ENCODE data around the gene LTBP1. TPM values are rescaled to one million over a fixed set of nuclear protein-coding genes. Genes with fewer than 3 reads are reported as not detected.
"Not testable (repeated sequence)": the region's sequence is repeated elsewhere in the genome, so short reads cannot be mapped to it uniquely, and the experiment has no call there.

LTBP1 gene
- total and polyA plus RNA-seq, 2 experiments from 2014 or later = 35.6 to 68.9 TPM

GRCh38 chr2:33230842-33231241 is 284.1 kb downstream of the LTBP1 start:
- DNase-seq (ENCODE audit: low spot score) = no peak
- H3K27ac ChIP-seq = no peak overlapping the region
- H2AFZ ChIP-seq = no peak overlapping the region
- H4K20me1 ChIP-seq (ENCODE audit: insufficient read depth, poor library complexity, severe bottlenecking) = peaks cover 3% of the 10 kb centered on the region
- WGBS (ENCODE audit: low lambda C conversion rate, missing lambda C conversion rate) = 84% methylated on average over 7 of the region's 7 CpGs
- H3K9me2 ChIP-seq (replicated peaks; ENCODE audit: insufficient read depth) = no peaks in the 10 kb centered on the region
- peaks cover 4% of the 10 kb centered on the region for H3K9me3 ChIP-seq (ENCODE audit: low read depth)
- H3K4me3 ChIP-seq = no peak overlapping the region
- TF ChIP-seq EZH2 (IDR thresholded peaks at IDR 0.05; ENCODE audit: borderline replicate concordance) (no peak), EZH2phosphoT487 (IDR thresholded peaks at IDR 0.05; ENCODE audit: low read depth, severe bottlenecking, unreplicated experiment) (no peak)
- TF ChIP-seq, protein P1, sequence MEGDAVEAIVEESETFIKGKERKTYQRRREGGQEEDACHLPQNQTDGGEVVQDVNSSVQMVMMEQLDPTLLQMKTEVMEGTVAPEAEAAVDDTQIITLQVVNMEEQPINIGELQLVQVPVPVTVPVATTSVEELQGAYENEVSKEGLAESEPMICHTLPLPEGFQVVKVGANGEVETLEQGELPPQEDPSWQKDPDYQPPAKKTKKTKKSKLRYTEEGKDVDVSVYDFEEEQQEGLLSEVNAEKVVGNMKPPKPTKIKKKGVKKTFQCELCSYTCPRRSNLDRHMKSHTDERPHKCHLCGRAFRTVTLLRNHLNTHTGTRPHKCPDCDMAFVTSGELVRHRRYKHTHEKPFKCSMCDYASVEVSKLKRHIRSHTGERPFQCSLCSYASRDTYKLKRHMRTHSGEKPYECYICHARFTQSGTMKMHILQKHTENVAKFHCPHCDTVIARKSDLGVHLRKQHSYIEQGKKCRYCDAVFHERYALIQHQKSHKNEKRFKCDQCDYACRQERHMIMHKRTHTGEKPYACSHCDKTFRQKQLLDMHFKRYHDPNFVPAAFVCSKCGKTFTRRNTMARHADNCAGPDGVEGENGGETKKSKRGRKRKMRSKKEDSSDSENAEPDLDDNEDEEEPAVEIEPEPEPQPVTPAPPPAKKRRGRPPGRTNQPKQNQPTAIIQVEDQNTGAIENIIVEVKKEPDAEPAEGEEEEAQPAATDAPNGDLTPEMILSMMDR (IDR thresholded peaks at IDR 0.05; ENCODE audit: poor library complexity) = no peak
- no peaks in the 10 kb centered on the region for H3K36me3 ChIP-seq (replicated peaks; ENCODE audit: insufficient read depth, low read depth)
- H3K27me3 ChIP-seq = no peaks in the 10 kb centered on the region
- no peaks in the 10 kb centered on the region for H3K4me1 ChIP-seq (ENCODE audit: insufficient read depth)
- no peaks in the 10 kb centered on the region for H3K79me2 ChIP-seq
- H3K4me2 ChIP-seq = no peak overlapping the region

GRCh38 chr2:33235559-33235958 is 288.8 kb downstream of the LTBP1 start:
- 100% methylated on average over 1 of the region's 1 CpG for WGBS (ENCODE audit: low lambda C conversion rate, missing lambda C conversion rate)
- not testable (repeated sequence) for H2AFZ ChIP-seq; H3K4me3 ChIP-seq; H3K27me3 ChIP-seq; H3K9me2 ChIP-seq (replicated peaks; ENCODE audit: insufficient read depth); H3K4me1 ChIP-seq (ENCODE audit: insufficient read depth); H3K36me3 ChIP-seq (replicated peaks; ENCODE audit: insufficient read depth, low read depth); DNase-seq (ENCODE audit: low spot score); H3K79me2 ChIP-seq; H4K20me1 ChIP-seq (ENCODE audit: insufficient read depth, poor library complexity, severe bottlenecking); H3K4me2 ChIP-seq; H3K9me3 ChIP-seq (ENCODE audit: low read depth); H3K27ac ChIP-seq

DNA sequence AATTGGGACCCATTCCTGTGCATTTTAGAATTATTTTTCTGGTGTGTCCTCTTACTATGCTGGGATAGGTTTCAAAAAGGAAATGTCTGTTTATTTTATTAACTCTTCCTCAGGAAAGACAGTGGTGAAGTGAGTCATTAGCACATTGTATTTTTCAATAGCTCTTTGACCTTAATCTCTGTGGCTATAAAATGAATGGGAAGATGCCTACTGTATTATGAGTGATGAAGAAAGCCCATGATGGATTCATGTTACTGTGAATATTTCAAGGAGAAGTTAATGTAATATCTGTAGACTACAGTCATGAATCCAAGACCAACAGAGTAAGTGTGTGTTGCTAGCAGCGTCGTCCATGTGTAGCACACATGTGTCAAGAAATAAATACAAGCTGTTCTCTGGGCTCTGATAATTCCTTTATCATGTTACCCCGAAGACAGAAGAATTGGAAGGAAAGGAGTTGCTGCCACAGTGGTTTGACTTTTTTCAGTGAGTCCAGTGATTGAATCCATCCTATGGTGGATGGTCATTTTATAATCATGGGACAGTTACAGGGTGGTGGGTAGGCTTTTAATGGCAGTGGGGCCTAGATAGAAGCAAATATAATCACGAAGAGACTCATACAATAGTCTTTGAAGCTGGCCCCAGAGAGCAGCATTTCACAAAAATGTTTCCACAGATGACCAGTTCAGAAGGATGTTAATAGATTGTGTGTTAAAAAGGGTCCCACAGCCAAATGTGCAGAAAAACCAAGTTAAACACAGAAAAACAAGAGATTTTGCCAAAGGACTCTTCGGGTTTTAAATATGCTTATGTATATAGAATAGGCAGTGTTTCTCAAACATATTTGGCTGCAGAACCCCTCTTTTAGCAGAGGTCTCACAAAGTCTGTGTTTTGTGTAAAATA is 290.0 kb downstream of the LTBP1 start:
- TF ChIP-seq EZH2 (IDR thresholded peaks at IDR 0.05; ENCODE audit: borderline replicate concordance) (no peak), EZH2phosphoT487 (IDR thresholded peaks at IDR 0.05; ENCODE audit: low read depth, severe bottlenecking, unreplicated experiment) (no peak)
- TF ChIP-seq, protein P1 (IDR thresholded peaks at IDR 0.05; ENCODE audit: poor library complexity) = no peak
- DNase-seq (ENCODE audit: low spot score) = no peak
- Histone ChIP-seq H3K4me3 (no peak overlapping the region), H3K4me1 (ENCODE audit: insufficient read depth) (no peaks in the 10 kb centered on the region), H3K9me2 (replicated peaks; ENCODE audit: insufficient read depth) (no peaks in the 10 kb centered on the region), H3K27ac (no peak overlapping the region), H2AFZ (no peak overlapping the region), H3K27me3 (no peaks in the 10 kb centered on the region), H3K4me2 (no peak overlapping the region), H3K9me3 (ENCODE audit: low read depth) (peaks cover 4% of the 10 kb centered on the region), H4K20me1 (ENCODE audit: insufficient read depth, poor library complexity, severe bottlenecking) (peaks cover 3% of the 10 kb centered on the region), H3K36me3 (replicated peaks; ENCODE audit: insufficient read depth, low read depth) (no peaks in the 10 kb centered on the region), H3K79me2 (no peaks in the 10 kb centered on the region)
- 76% methylated on average over 5 of the region's 5 CpGs for WGBS (ENCODE audit: low lambda C conversion rate, missing lambda C conversion rate)

GRCh38 chr2:33238111-33238510 is 291.4 kb downstream of the LTBP1 start:
- Histone ChIP-seq H3K4me2 (no peak overlapping the region), H3K27ac (no peak overlapping the region), H2AFZ (no peak overlapping the region), H3K27me3 (no peaks in the 10 kb centered on the region), H3K79me2 (no peaks in the 10 kb centered on the region), H3K9me3 (ENCODE audit: low read depth) (peaks cover under 1% of the 10 kb centered on the region), H3K4me1 (ENCODE audit: insufficient read depth) (no peaks in the 10 kb centered on the region), H3K9me2 (replicated peaks; ENCODE audit: insufficient read depth) (no peaks in the 10 kb centered on the region), H3K36me3 (replicated peaks; ENCODE audit: insufficient read depth, low read depth) (no peaks in the 10 kb centered on the region), H3K4me3 (no peak overlapping the region), H4K20me1 (ENCODE audit: insufficient read depth, poor library complexity, severe bottlenecking) (peaks cover 3% of the 10 kb centered on the region)
- WGBS (ENCODE audit: low lambda C conversion rate, missing lambda C conversion rate) = 82% methylated on average over 2 of the region's 2 CpGs
- DNase-seq (ENCODE audit: low spot score) = no peak
- TF ChIP-seq, protein P1 (IDR thresholded peaks at IDR 0.05; ENCODE audit: poor library complexity) = no peak
- TF ChIP-seq EZH2 (IDR thresholded peaks at IDR 0.05; ENCODE audit: borderline replicate concordance) (no peak), EZH2phosphoT487 (IDR thresholded peaks at IDR 0.05; ENCODE audit: low read depth, severe bottlenecking, unreplicated experiment) (no peak)

Measured in hepatocyte (in vitro differentiated cells).